CD14-positive monocyte (primary cell): ENCODE data around the gene ABCC11. TPM values are rescaled to one million over a fixed set of nuclear protein-coding genes. Genes with fewer than 3 reads are reported as not detected.

Source experiments
- DNase-seq, 3 donors: peaks; one replicate each; pipeline ENCODE4 v3.0.0-alpha.2; 2011 to 2022
- H2AFZ ChIP-seq: 2 replicates; pipeline ENCODE4 v1.6.0; 2012; ENCODE audit warnings: mild to moderate bottlenecking, low read depth, low read length, inconsistent platforms; ENCODE audit not compliant: insufficient read depth, poor library complexity, severe bottlenecking
- H3K27ac ChIP-seq, 2 donors: 1 replicate in 1 of 2; 2 replicates in 1 of 2; pipeline ENCODE4 v1.5.1; 2012 to 2013; ENCODE audit warnings: low read length in 2 of 2, control low read depth in 1 of 2, inconsistent platforms in 1 of 2, low read depth in 1 of 2, mild to moderate bottlenecking in 1 of 2
- H3K27me3 ChIP-seq, 2 donors: one replicate each; pipeline versions ENCODE4 v1.6.0 to v1.6.1; 2011 to 2013; ENCODE audit warnings: low read length in 2 of 2; ENCODE audit not compliant: control insufficient read depth in 2 of 2, insufficient read depth in 2 of 2
- H3K36me3 ChIP-seq, 2 donors: replicated peaks in 1 of 2; 1 replicate in 1 of 2; 2 replicates in 1 of 2; pipeline versions ENCODE4 v1.5.1 to v1.6.1; 2012 to 2013; ENCODE audit warnings: low read length in 2 of 2, control low read depth in 1 of 2, inconsistent platforms in 1 of 2, mild to moderate bottlenecking in 1 of 2; ENCODE audit not compliant: insufficient read depth in 2 of 2, control insufficient read depth in 1 of 2
- H3K4me1 ChIP-seq, 2 donors: 1 replicate in 1 of 2; 2 replicates in 1 of 2; pipeline versions ENCODE4 v1.5.1 to v1.6.1; 2012 to 2013; ENCODE audit warnings: low read length in 2 of 2, control low read depth in 1 of 2, inconsistent platforms in 1 of 2, mild to moderate bottlenecking in 1 of 2, moderate library complexity in 1 of 2; ENCODE audit not compliant: insufficient read depth in 2 of 2, control insufficient read depth in 1 of 2
- H3K4me2 ChIP-seq: replicated peaks from 2 replicates; pipeline ENCODE3; 2012; ENCODE audit warnings: low read length, moderate library complexity, mild to moderate bottlenecking; ENCODE audit not compliant: poor library complexity, severe bottlenecking; ENCODE audit errors: extremely low read depth
- H3K4me3 ChIP-seq, 3 experiments: fragments of 200-600 bp in 1 of 3; sonication (generic) in 1 of 3; replicated peaks in 1 of 3; 1 replicate in 2 of 3; 2 replicates in 1 of 3; pipeline ENCODE4 v1.5.1; 2011 to 2013; ENCODE audit warnings: low read length in 3 of 3, mild to moderate bottlenecking in 3 of 3, control low read depth in 2 of 3, low read depth in 2 of 3, inconsistent platforms in 1 of 3, moderate library complexity in 1 of 3
- H3K79me2 ChIP-seq: 2 replicates; pipeline ENCODE4 v1.6.0; 2012; ENCODE audit warnings: mild to moderate bottlenecking, control low read depth, inconsistent platforms, low read length, moderate library complexity; ENCODE audit not compliant: insufficient read depth
- H3K9ac ChIP-seq: 2 replicates; pipeline ENCODE4 v1.6.0; 2017; ENCODE audit warnings: low read length, mild to moderate bottlenecking; ENCODE audit not compliant: insufficient read depth, poor library complexity, severe bottlenecking
- H3K9me3 ChIP-seq, 2 donors: replicated peaks in 1 of 2; 1 replicate in 1 of 2; 2 replicates in 1 of 2; pipeline versions ENCODE4 v1.5.1 to v1.6.1; 2012 to 2013; ENCODE audit warnings: low read length in 2 of 2, control low read depth in 1 of 2; ENCODE audit not compliant: control insufficient read depth in 1 of 2, insufficient read depth in 1 of 2
- H4K20me1 ChIP-seq: 2 replicates; pipeline ENCODE4 v1.6.0; 2012; ENCODE audit warnings: mild to moderate bottlenecking, low read length, control low read depth, moderate library complexity; ENCODE audit not compliant: insufficient read depth
- H3K27ac Mint-ChIP-seq, 7 donors: one replicate each; pipeline ENCODE4 v1.8.0; 2020; ENCODE audit warnings: mild to moderate bottlenecking in 7 of 7, mixed read lengths in 7 of 7, moderate library complexity in 6 of 7, inconsistent platforms in 2 of 7
- H3K27me3 Mint-ChIP-seq, 3 donors: one replicate each; pipeline ENCODE4 v1.8.0; 2021 to 2022; ENCODE audit warnings: low read depth in 3 of 3, mild to moderate bottlenecking in 3 of 3, mixed read lengths in 3 of 3, moderate library complexity in 3 of 3, inconsistent platforms in 1 of 3
- H3K36me3 Mint-ChIP-seq, 2 donors: one replicate each; pipeline ENCODE4 v1.8.0; 2020; ENCODE audit warnings: mixed read lengths in 2 of 2, inconsistent platforms in 1 of 2, mild to moderate bottlenecking in 1 of 2
- H3K4me1 Mint-ChIP-seq: one replicate; pipeline ENCODE4 v1.8.0; 2020; ENCODE audit warnings: mild to moderate bottlenecking, mixed read lengths
- H3K4me3 Mint-ChIP-seq, 2 donors: one replicate each; pipeline ENCODE4 v1.8.0; 2020; ENCODE audit warnings: mild to moderate bottlenecking in 2 of 2, mixed read lengths in 2 of 2, moderate library complexity in 1 of 2
- H3K9me3 Mint-ChIP-seq, 7 donors: one replicate each; pipeline ENCODE4 v1.8.0; 2020 to 2022; ENCODE audit warnings: mixed read lengths in 7 of 7, mild to moderate bottlenecking in 6 of 7, moderate library complexity in 6 of 7, inconsistent platforms in 2 of 7
- WGBS: methylation state at CpG from one replicate; pipeline ENCODE4 v1.1.5; 2013; ENCODE audit warnings: missing lambda C conversion rate; ENCODE audit not compliant: insufficient coverage; 5-methylcytosine and 5-hydroxymethylcytosine counted together
- intact Hi-C, 2 donors: fragments of 100-400 bp; cut with micrococcal nuclease; formaldehyde crosslinking; loops; one replicate each; pipeline versions ENCODE4 v1.15.0 to v1.15.1; 2023
- polyA plus RNA-seq, 3 donors: library from polyadenylated mRNA; depleted of rRNA in 1 of 3; unstranded in 2 of 3; stranded (reverse) in 1 of 3; fragments of 300-500 nt in 2 of 3; fragments of >200 nt in 1 of 3; fragmentation: Illumina TruSeq in 2 of 3; gene quantifications; 1 replicate in 2 of 3; 2 replicates in 1 of 3; pipeline ENCODE4 v1.2.3, GENCODE V29; 2012 to 2021
- TF ChIP-seq, protein P1 (sequence below): fragments of 200-600 bp; IDR thresholded peaks from one replicate; pipeline ENCODE4 v1.8.0; 2022; ENCODE audit warnings: antibody characterized with exemption, mild to moderate bottlenecking

The ABCC11 gene
- polyA plus RNA-seq, 3 donors, result 0.03 TPM; not detected in 2

DNA sequence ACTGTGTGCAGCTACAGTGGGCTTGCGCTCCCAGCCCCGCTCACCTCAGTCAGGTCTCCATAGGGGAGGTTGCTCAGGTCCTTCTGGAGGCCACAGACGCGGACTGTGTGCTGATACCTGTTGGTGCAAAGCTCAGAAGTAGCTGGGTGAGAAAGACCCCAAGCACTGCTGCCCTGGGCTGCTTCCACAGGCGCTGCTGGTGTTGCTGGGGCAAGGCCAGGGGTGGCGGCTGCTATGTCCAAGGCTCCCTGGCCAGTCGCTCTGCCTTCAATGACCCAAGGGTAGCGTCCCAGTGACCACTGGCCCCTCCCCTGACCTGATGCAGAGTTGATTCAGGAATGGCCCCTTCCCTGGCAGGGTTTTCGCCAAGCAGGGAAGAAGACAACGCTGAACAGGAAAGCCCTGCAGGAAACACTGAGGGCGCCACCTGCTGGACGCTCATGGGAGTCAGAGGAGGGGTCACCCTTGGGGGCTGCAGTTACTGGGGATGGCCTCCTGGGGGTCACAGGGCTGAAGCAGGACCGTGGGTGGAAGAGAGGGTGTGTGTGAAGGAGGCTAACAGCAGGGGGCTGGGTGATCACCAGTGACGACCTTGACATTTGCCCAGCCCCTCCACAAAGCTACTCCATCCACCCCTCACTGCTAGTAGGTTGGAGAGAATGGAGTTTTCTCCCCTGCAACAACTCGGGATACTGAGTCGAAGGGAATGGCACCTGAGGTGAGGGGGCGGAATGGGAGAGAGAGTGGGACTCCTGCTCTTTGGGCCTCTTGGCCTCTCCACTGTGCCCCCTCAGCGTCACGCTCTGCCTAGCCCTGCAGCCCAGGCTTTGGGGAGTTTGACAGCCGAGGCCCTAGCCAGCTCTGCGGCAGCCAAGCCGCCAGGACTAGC is 129.9 kb downstream of the ABCC11 start:
- H3K9me3 Mint-ChIP-seq, result peaks cover 0 to 2% (median 0%) of the 10 kb centered on the region in 7 donors
- H3K27ac Mint-ChIP-seq, result no peak overlapping the region
- no peaks in the 10 kb centered on the region for H3K27me3 ChIP-seq
- no peaks in the 10 kb centered on the region for H3K9me3 ChIP-seq
- no peaks in the 10 kb centered on the region for H3K4me1 ChIP-seq
- no peaks in the 10 kb centered on the region for H3K79me2 ChIP-seq
- intact Hi-C loops, result no loop called here
- no peaks in the 10 kb centered on the region for H3K36me3 ChIP-seq
- no peaks in the 10 kb centered on the region for H4K20me1 ChIP-seq
- peak; percentile 25 to 44 (median 29) for DNase-seq
- no peak overlapping the region for H2AFZ ChIP-seq
- H3K4me3 ChIP-seq, result no peak overlapping the region
- H3K4me2 ChIP-seq, result no peak overlapping the region
- H3K27ac ChIP-seq, result no peak overlapping the region
- H3K27me3 Mint-ChIP-seq, result peaks cover 0 to 4% (median 4%) of the 10 kb centered on the region in 3 donors
- 68% methylated on average over 20 of the region's 22 CpGs for WGBS
- TF ChIP-seq, protein P1, sequence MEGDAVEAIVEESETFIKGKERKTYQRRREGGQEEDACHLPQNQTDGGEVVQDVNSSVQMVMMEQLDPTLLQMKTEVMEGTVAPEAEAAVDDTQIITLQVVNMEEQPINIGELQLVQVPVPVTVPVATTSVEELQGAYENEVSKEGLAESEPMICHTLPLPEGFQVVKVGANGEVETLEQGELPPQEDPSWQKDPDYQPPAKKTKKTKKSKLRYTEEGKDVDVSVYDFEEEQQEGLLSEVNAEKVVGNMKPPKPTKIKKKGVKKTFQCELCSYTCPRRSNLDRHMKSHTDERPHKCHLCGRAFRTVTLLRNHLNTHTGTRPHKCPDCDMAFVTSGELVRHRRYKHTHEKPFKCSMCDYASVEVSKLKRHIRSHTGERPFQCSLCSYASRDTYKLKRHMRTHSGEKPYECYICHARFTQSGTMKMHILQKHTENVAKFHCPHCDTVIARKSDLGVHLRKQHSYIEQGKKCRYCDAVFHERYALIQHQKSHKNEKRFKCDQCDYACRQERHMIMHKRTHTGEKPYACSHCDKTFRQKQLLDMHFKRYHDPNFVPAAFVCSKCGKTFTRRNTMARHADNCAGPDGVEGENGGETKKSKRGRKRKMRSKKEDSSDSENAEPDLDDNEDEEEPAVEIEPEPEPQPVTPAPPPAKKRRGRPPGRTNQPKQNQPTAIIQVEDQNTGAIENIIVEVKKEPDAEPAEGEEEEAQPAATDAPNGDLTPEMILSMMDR, result peak; percentile 79
- H3K4me3 Mint-ChIP-seq, result no peak overlapping the region
- H3K9ac ChIP-seq, result no peak overlapping the region
- H3K4me1 Mint-ChIP-seq, result peaks cover 3% of the 10 kb centered on the region
- H3K36me3 Mint-ChIP-seq, result no peaks in the 10 kb centered on the region

Other genes with a start within 250 kb of the ABCC11 start
- not detected for gene ABCC12, start 91.5 kb downstream of the ABCC11 start, polyA plus RNA-seq
- gene LONP2, start 3.2 kb downstream of the ABCC11 start, polyA plus RNA-seq, result 10 to 100 TPM; 21.5 to 35.6 (median 26.0) TPM
- gene SIAH1, start 137.9 kb upstream of the ABCC11 start, polyA plus RNA-seq, result 10 to 100 TPM in 1 of 3 donors, 1 to 10 TPM in 2; 4.9 to 11.8 (median 5.6) TPM